Activated B cell treated with CpG ODN at 0.5 μM for 24 hours (primary cell): ENCODE data around the gene REEP5. TPM values are rescaled to one million over a fixed set of nuclear protein-coding genes. Genes with fewer than 3 reads are reported as not detected.

Experiments used
- ATAC-seq: fragments of 200-7000 bp; cut with Tn5 transposase; one replicate; pipeline ENCODE4 v1.10.0; 2021; ENCODE audit warnings: low read depth, mild to moderate bottlenecking, moderate library complexity
- CTCF ChIA-PET: fragments of 350-600 bp; sonication (Branson Sonifier 250); formaldehyde crosslinking; loops from one replicate; lab custom pipeline; 2021; ENCODE audit warnings: antibody characterized with exemption; lab: Charles Lee
- POLR2A ChIA-PET: fragments of 350-600 bp; sonication (Branson Sonifier 250); formaldehyde crosslinking; loops from one replicate; lab custom pipeline; 2021; ENCODE audit warnings: antibody characterized with exemption; lab: Charles Lee
- DNase-seq: peaks from one replicate; pipeline ENCODE4 v3.0.0; 2022
- H3K27ac Mint-ChIP-seq: one replicate; pipeline ENCODE4 v1.8.0; 2020; ENCODE audit warnings: mixed read lengths
- H3K27me3 Mint-ChIP-seq: one replicate; pipeline ENCODE4 v1.8.0; 2021; ENCODE audit warnings: mixed read lengths
- H3K36me3 Mint-ChIP-seq: one replicate; pipeline ENCODE4 v1.8.0; 2021; ENCODE audit warnings: low read depth, mixed read lengths
- H3K4me1 Mint-ChIP-seq: one replicate; pipeline ENCODE4 v1.8.0; 2021; ENCODE audit warnings: mixed read lengths
- H3K4me3 Mint-ChIP-seq: one replicate; pipeline ENCODE4 v1.8.0; 2020; ENCODE audit warnings: mild to moderate bottlenecking, mixed read lengths
- H3K9me3 Mint-ChIP-seq: one replicate; pipeline ENCODE4 v1.8.0; 2020; ENCODE audit warnings: mixed read lengths
- CTCF ChIP-seq: fragments of 200-600 bp; IDR thresholded peaks from one replicate; pipeline ENCODE4 v1.8.0; 2022; ENCODE audit warnings: antibody characterized with exemption, mild to moderate bottlenecking
- intact Hi-C: fragments of 100-400 bp; cut with micrococcal nuclease; formaldehyde crosslinking; loops from one replicate; pipeline ENCODE4 v1.15.1; 2024
- total RNA-seq: library from RNA; stranded (reverse); gene quantifications from 2 replicates; pipeline ENCODE4 v1.2.3, GENCODE V29; 2022

The REEP5 gene
- total RNA-seq, 1 donor from 2014 or later, result 44.5 TPM

DNA sequence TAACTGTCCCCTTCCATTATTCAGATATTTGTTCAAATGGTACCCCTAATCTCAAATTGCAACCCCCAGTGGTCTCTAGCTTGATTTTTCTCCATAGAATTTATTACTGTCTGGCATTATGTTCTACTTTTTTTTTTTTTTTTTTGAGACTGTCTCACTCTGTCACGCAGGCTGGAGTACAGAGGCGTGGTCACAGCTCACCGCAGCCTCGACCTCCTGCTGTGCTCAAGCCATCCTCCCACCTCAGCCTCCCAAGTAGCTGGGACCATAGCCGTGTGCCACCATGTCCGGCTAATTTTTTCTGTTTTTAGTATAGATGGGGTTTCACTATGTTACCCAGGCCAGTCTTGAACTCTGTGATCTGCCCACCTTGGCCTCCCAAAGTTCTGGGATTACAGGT is 2.0 kb upstream of the REEP5 start:
- Mint-ChIP-seq H3K27me3 (no peaks in the 10 kb centered on the region), H3K9me3 (no peaks in the 10 kb centered on the region), H3K27ac (peak overlapping the region; percentile 94), H3K4me1 (peaks cover 79% of the 10 kb centered on the region), H3K36me3 (peaks cover 14% of the 10 kb centered on the region), H3K4me3 (peak overlapping the region; percentile 96)
- ChIA-PET CTCF (interaction anchor here (0.8 to 1.0 kb wide), 2 partner anchors 39 to 63 kb away, joined by 3 to 4 read pairs; partner anchors contain the start of gene SRP19), POLR2A (interaction anchor here (0.6 to 6.1 kb wide), 4 partner anchors 11 to 63 kb away, joined by 3 to 41 read pairs (median 28); partner anchors contain the start of genes DCP2 and SRP19)
- DNase-seq (no peak), ATAC-seq (no peak)
- intact Hi-C loops, result loop anchor here (2.0 to 5.0 kb wide), 5 partner anchors 77 to 1412 kb away; partner anchors contain the start of gene STARD4
- TF ChIP-seq CTCF, result no peak

DNA sequence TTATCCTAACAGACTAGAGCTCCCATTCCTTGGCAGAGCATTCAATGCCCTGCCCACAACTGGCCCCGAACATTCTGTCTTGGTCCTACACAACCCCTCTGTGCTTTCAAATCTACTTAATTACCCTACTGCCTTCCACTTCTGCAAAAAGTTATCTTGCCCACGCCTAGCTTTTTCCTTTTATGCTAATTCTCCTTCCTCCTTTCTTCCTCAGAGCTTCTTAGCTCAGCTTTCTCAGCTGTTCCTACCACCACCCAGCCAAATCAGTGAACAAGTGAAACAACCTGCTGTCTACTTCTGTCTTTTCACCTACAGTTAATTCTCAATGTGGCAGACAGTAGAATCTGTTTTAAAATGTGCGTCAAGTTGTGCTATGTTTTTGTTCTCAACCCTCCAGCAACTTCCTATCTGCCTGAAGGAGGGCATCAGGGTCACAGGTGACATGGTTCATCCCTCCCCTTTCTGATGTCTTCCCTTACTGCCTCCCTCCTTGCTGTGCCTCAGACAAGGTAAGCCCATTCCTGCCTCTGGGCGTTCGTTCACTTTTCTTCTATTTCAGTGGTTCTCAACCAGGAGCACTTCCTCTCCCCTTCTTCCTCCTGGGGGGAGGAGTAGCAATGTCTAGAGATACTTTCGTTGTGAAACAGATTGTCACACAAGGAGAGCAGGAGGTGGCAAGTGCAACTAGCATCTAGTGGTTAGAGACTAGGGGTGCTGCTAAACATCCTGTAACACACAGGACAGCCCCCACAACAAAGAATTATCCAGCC is 1.3 kb upstream of the REEP5 start:
- ChIA-PET POLR2A (interaction anchor here (0.6 to 6.1 kb wide), 8 partner anchors 11 to 166 kb away, joined by 3 to 41 read pairs (median 4); partner anchors contain the start of genes DCP2 and SRP19), CTCF (interaction anchor here (0.8 to 1.0 kb wide), 5 partner anchors 21 to 63 kb away, joined by 3 to 6 read pairs (median 3); partner anchors contain the start of genes DCP2 and SRP19)
- Mint-ChIP-seq H3K27me3 (no peaks in the 10 kb centered on the region), H3K4me1 (peaks cover 79% of the 10 kb centered on the region), H3K36me3 (peaks cover 20% of the 10 kb centered on the region), H3K9me3 (no peaks in the 10 kb centered on the region), H3K4me3 (peak overlapping the region; percentile 96), H3K27ac (peak overlapping the region; percentile 94)
- intact Hi-C loops, result loop anchor here (2.0 to 5.0 kb wide), 5 partner anchors 76 to 1411 kb away; partner anchors contain the start of gene STARD4
- DNase-seq (peak; percentile 34), ATAC-seq (peak; percentile 26)
- no peak for TF ChIP-seq CTCF

- no peak for TF ChIP-seq CTCF
- ChIA-PET CTCF (interaction anchor here (0.9 to 2.9 kb wide), 5 partner anchors 10 to 75 kb away, joined by 3 to 16 read pairs (median 4); no protein-coding TSS in a partner anchor), POLR2A (interaction anchor here (0.7 to 6.1 kb wide), 10 partner anchors 9 to 398 kb away, joined by 3 to 41 read pairs (median 6); partner anchors contain the start of genes DCP2 and SRP19)
- DNase-seq, result peak; percentile 61
- peak overlapping the region; percentile 80 for H3K27ac Mint-ChIP-seq
- H3K27me3 Mint-ChIP-seq, result no peaks in the 10 kb centered on the region
- peaks cover 81% of the 10 kb centered on the region for H3K4me1 Mint-ChIP-seq
- intact Hi-C loops, result loop anchor here (1.0 to 5.0 kb wide), 4 partner anchors 16 to 1409 kb away; partner anchors contain the start of gene STARD4
- H3K4me3 Mint-ChIP-seq, result peak overlapping the region; percentile 96
- peak; percentile 50 for ATAC-seq
- H3K36me3 Mint-ChIP-seq, result peaks cover 38% of the 10 kb centered on the region
- H3K9me3 Mint-ChIP-seq, result no peaks in the 10 kb centered on the region
Measured at GRCh38 chr5:112921026-112921832, 798 bp downstream of the REEP5 start.

GRCh38 chr5:112919972-112920371 is 2.1 kb downstream of the REEP5 start:
- Mint-ChIP-seq H3K4me1 (peaks cover 81% of the 10 kb centered on the region), H3K27me3 (no peaks in the 10 kb centered on the region), H3K4me3 (peak overlapping the region; percentile 96), H3K27ac (no peak overlapping the region), H3K36me3 (peaks cover 45% of the 10 kb centered on the region), H3K9me3 (no peaks in the 10 kb centered on the region)
- ATAC-seq (no peak), DNase-seq (no peak)
- TF ChIP-seq CTCF, result no peak
- POLR2A ChIA-PET, result interaction anchor here (0.6 to 6.1 kb wide), 3 partner anchors 19 to 59 kb away, joined by 6 to 41 read pairs (median 36); partner anchors contain the start of genes DCP2 and SRP19
- CTCF ChIA-PET, result interaction anchor here (0.5 to 2.9 kb wide), 2 partner anchors 44 to 55 kb away, joined by 4 to 16 read pairs; no protein-coding TSS in a partner anchor
- intact Hi-C loops, result loop anchor here (2.0 to 5.0 kb wide), 3 partner anchors 15 to 1408 kb away; partner anchors contain the start of gene STARD4
